ENCODE measurements around the gene SLFN11. TPM values are rescaled to one million over a fixed set of nuclear protein-coding genes. Genes with fewer than 3 reads are reported as not detected.

The SLFN11 gene
- total and polyA plus RNA-seq, 2 of the 8 experiments (the other 6 are each of a cell fraction or from before 2014, with no cell fraction given), result 0.11 to 0.28 TPM

GRCh38 chr17:35314415-35315216 is 58.8 kb downstream of the SLFN11 start:
- no peaks in the 10 kb centered on the region for H3K79me1 ChIP-seq (ENCODE audit: low read depth, low read length)
- CTCF ChIA-PET (ENCODE audit: partially characterized antibody), result interaction anchor here (0.8 to 6.8 kb wide), 12 partner anchors 22 to 233 kb away, joined by 3 to 54 read pairs (median 6); partner anchors contain the start of gene SLFN12L
- peak overlapping the region; percentile 95; the same call in 1 of the 2 replicates for H2AFZ ChIP-seq (ENCODE audit: low read length)
- peak in 1 of 2 experiments; percentile 53 for DNase-seq (ENCODE audit: low read depth in 1 of 2, low spot score in 2 of 2)
- H3K9ac ChIP-seq (replicated peaks in 1 of 4; ENCODE audit: extremely low read depth in 1 of 4, low read depth in 3 of 4, low read length in 3 of 4), result no peak overlapping the region
- H4K5ac ChIP-seq (ENCODE audit: insufficient read length, low read depth, low read length), result no peak overlapping the region
- no peaks in the 10 kb centered on the region for H3K79me2 ChIP-seq (ENCODE audit: control insufficient read depth in 1 of 2, insufficient read depth in 2 of 2, low read length in 2 of 2)
- peak overlapping the region; percentile 41 to 69 (median 56); a peak in 5 of 8 replicates for H3K4me3 ChIP-seq (ENCODE audit: extremely low read depth in 1 of 4, insufficient read depth in 2 of 4, low read depth in 3 of 4, low read length in 4 of 4)
- peaks cover 2 to 17% (median 16%) of the 10 kb centered on the region in 4 experiments; a peak in 6 of 7 replicates for H3K27me3 ChIP-seq (replicated peaks in 1 of 4; ENCODE audit: control insufficient read depth in 3 of 4, extremely low read depth in 1 of 4, insufficient read depth in 3 of 4, low read length in 3 of 4)
- POLR2A ChIA-PET (ENCODE audit: partially characterized antibody), result interaction anchor here (1.7 to 2.2 kb wide), 2 partner anchors 32 to 119 kb away, joined by 4 to 9 read pairs; no protein-coding TSS in a partner anchor
- peak overlapping the region; percentile 87 to 89 for H3K4me2 ChIP-seq (ENCODE audit: insufficient read depth in 1 of 2, low read depth in 2 of 2, low read length in 2 of 2)
- no peak overlapping the region for H3K14ac ChIP-seq (ENCODE audit: insufficient read length)
- 50% methylated on average over 9 of the region's 9 CpGs; no CpG with 5 or more reads in 1 of the 2 experiments for whole genome bisulfite sequencing, 2 experiments (ENCODE audit: extremely low coverage in 1 of 2, insufficient coverage in 1 of 2, insufficient read length in 1 of 2, insufficient replicate concordance in 2 of 2, low coverage in 1 of 2, low lambda C conversion rate in 2 of 2, missing lambda C conversion rate in 1 of 2)
- H3K36me3 ChIP-seq (ENCODE audit: control insufficient read depth in 2 of 4, insufficient read depth in 4 of 4, low read length in 3 of 4), result no peaks in the 10 kb centered on the region
- no peak overlapping the region for H3K56ac ChIP-seq (replicated peaks; ENCODE audit: insufficient read length, low read depth, low read length)
- FAIRE-seq, result no peak
- peak overlapping the region; percentile 36; the same call in 1 of the 2 replicates for H3K18ac ChIP-seq (ENCODE audit: extremely low read depth, low read length)
- H2BK120ac ChIP-seq (replicated peaks; ENCODE audit: low read depth, low read length), result no peak overlapping the region
- no peak for TF ChIP-seq CTBP2 (IDR thresholded peaks at IDR 0.05; ENCODE audit: borderline replicate concordance, insufficient read depth, insufficient read length, low read length)
- no peak for TF ChIP-seq RNF2 (IDR thresholded peaks at IDR 0.05; ENCODE audit: borderline replicate concordance, low read depth, low read length, missing control alignments, poor library complexity, severe bottlenecking)
- no peak for TF ChIP-seq BACH1 (IDR thresholded peaks at IDR 0.05; ENCODE audit: low read length)
- TF ChIP-seq EP300 (IDR thresholded peaks at IDR 0.05; ENCODE audit: borderline replicate concordance in 1 of 2, low read depth in 2 of 2, low read length in 2 of 2), result no peak
- no peak for TF ChIP-seq JUN (IDR thresholded peaks at IDR 0.05; ENCODE audit: low read depth, low read length)
- no peak for TF ChIP-seq TAF7 (optimal IDR thresholded peaks at IDR 0.05; ENCODE audit: borderline replicate concordance, low read depth, low read length)
- no peak for TF ChIP-seq KDM5A (IDR thresholded peaks at IDR 0.05; ENCODE audit: low read length)
- no peak for TF ChIP-seq HDAC6 (IDR thresholded peaks at IDR 0.05; ENCODE audit: low read depth, low read length)
- no peak for TF ChIP-seq POU5F1 (IDR thresholded peaks at IDR 0.05; ENCODE audit: low read depth, low read length)
- TF ChIP-seq SIX5 (IDR thresholded peaks at IDR 0.05; ENCODE audit: low read depth, low read length), result no peak
- no peaks in the 10 kb centered on the region for H3K9me3 ChIP-seq (ENCODE audit: insufficient read depth in 2 of 2, low read depth in 1 of 2, low read length in 1 of 2)
- H3K4me1 ChIP-seq (replicated peaks in 1 of 4; ENCODE audit: control insufficient read depth in 3 of 4, insufficient read depth in 4 of 4, low read length in 3 of 4), result peaks cover 0 to 19% (median 10%) of the 10 kb centered on the region in 4 experiments; a peak in 6 of 7 replicates
- H2BK20ac ChIP-seq (ENCODE audit: low read length), result no peak overlapping the region
- H3K23ac ChIP-seq (ENCODE audit: insufficient read length), result no peak overlapping the region
- no peak overlapping the region for H3K27ac ChIP-seq (ENCODE audit: low read depth, low read length)
- H2AK5ac ChIP-seq (ENCODE audit: low read depth, low read length), result 0 out of 2 replicates have a peak overlapping the region, but pooled peaks have one; percentile 61
- 0 out of 2 replicates have a peak overlapping the region, but pooled peaks have one; percentile 31 for H2BK5ac ChIP-seq (ENCODE audit: low read depth, low read length)
- no peak overlapping the region for H3K4ac ChIP-seq (replicated peaks; ENCODE audit: insufficient read length, low read depth, low read length)
- 0 out of 2 replicates have a peak overlapping the region, but pooled peaks have one; percentile 39 for H2BK12ac ChIP-seq (ENCODE audit: low read depth, low read length)
- no peak overlapping the region for H2BK15ac ChIP-seq (ENCODE audit: low read length)
- no peaks in the 10 kb centered on the region for H4K20me1 ChIP-seq (replicated peaks in 1 of 2; ENCODE audit: control insufficient read depth in 1 of 2, insufficient read depth in 2 of 2, low read length in 2 of 2)
- H4K91ac ChIP-seq (replicated peaks; ENCODE audit: insufficient read length, low read length), result peak overlapping the region; percentile 17
- H3K23me2 ChIP-seq (ENCODE audit: low read depth, low read length), result peaks cover 2% of the 10 kb centered on the region; the same call in 1 of the 2 replicates
- H4K8ac ChIP-seq (ENCODE audit: extremely low read depth, insufficient read depth, low read length), result peak overlapping the region; percentile 23

Measured in H1 (cell line).